GM18951 (cell line): ENCODE data around the gene TSPAN10.
"Not testable (repeated sequence)": the region's sequence is repeated elsewhere in the genome, so short reads cannot be mapped to it uniquely, and the experiment has no call there.

Experiments
- POLR2A ChIP-seq: IDR thresholded peaks from 4 replicates; pipeline ENCODE4 v1.6.1; 2011; ENCODE audit warnings: mild to moderate bottlenecking; ENCODE audit not compliant: insufficient read length, insufficient read depth; ENCODE audit errors: extremely low read depth
- in situ Hi-C: fragments of 300-500 bp; cut with MboI; formaldehyde crosslinking; loops from one replicate; pipeline ENCODE4 v1.12.0; 2022; ENCODE audit warnings: low sequenced_read_pairs, mixed read lengths, inconsistent platforms; ENCODE audit not compliant: unreplicated experiment

The TSPAN10 gene

DNA sequence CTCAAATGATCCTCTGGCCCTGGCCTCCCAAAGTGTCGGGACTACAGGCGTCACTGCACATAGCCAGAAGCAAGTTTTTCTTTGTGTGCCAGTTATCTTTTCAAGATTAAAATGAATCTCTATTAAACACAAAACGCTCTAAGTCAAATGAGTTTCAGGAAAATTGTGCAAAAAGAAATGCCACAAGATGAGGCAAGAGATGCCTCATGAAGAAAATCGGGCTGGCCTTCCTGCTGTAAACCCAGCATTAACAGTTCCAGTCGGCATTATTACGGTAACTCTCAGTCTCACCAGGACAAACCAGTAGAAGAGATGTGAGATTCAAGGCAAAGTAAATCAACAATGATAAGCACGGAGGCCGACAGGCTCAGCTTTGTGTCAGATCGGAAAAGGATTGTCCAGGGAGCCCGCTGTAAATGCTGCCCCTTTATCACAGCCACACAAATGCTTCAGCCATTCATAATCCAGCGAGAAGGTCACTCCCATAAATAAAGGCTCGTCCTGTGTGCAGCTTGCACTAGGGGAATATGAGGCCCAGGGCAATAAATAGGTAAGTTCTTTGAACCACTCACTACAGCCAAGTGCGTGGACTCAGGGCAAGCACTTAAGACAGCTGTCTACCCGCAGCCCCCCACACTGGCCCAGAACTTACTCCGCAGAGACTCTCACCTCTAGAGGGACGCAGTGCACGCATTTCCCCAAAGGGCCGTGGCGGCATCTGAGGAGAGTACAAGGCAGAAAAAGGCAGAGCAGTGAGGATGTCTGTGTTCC, 27.3 kb upstream of the TSPAN10 start:
- TF ChIP-seq POLR2A, result no peak
- in situ Hi-C loops, result no loop called here

DNA sequence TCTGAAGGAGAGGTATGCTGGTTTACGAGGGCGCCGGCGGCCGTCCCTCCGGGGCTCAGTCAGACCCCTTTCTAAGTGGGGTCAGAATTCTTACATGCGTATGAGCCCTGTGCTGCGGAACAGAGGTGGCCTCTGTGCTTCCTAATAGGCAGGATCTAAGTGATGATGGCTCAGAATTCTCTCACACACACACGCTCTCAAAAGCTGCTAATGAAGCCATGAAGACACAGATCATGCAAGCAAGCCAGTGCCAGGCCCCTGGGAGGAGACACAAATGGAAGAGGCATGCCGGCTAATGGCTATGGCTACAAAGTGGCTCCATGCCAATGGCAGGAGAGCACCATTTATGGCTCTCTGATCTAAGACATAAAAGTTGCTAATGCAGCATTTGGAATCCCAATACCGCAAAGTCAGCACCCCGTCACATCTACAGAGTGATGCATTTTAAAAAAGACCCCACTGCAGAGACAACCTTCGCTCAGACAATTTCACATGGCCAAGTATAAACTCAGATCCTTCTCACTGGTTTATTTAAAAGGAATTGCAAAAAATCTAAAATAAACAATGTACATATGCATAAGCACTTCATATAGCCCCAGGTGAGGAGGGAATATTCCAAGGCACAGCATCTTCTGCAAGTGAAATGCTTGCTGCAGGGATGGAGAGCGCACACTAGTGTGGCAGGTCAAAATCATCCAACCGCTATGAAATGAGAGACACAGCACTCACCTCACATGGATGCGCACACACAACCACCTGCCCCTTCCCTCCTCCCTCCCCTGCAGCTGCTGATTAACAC, 24.6 kb upstream of the TSPAN10 start:
- in situ Hi-C loops, result no loop called here

DNA sequence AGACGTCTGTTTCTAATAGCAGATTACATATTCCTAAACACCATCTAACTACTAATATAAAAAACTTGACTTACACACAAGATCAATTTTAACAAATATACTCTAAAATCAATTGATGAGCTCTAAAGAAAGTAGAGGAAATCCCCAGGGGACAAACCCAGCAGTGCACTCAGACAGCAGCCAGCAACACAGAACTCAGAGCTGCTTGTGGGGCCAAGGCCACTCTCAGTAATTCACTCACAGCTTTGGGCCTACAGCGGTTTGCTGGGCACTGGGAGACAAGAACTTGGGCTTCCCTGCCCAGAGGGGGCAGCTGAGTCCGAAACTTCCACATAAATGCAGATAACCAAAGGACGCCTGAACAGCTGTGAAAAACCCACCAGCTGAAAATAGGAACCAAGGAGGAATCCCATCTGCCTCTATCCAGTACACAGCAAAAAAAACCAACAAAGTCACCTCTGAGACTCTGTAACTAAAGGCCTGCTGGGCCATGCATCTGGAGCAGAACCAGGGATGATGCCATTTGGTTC, 21.5 kb upstream of the TSPAN10 start:
- TF ChIP-seq POLR2A, result no peak
- in situ Hi-C loops, result no loop called here

More for the DNA sequence above, 24.6 kb upstream of the TSPAN10 start:
- TF ChIP-seq POLR2A, result no peak

DNA sequence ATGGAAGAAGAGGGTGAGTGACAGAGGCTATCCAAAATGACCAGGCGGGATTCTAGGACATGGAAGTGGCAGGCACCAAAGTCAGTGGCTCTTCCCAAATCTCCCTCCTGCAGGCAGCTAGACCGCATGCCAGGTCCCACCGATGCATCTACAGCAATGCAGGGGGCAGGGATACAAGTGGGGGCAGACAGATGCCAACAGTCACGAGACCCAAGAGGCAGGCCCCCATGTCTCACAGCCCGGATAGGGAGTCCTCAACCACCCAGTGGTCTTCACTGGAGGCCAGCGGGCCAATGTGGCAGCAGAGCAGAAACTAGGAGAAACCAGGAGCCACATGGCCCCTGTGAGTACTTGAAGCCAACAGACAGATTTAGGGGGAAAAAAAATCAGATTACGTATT, 20.1 kb upstream of the TSPAN10 start:
- no peak for TF ChIP-seq POLR2A
- in situ Hi-C loops, result no loop called here

GRCh38 chr17:81618307-81618706, 18.7 kb upstream of the TSPAN10 start:
- in situ Hi-C loops, result not testable (repeated sequence)

DNA sequence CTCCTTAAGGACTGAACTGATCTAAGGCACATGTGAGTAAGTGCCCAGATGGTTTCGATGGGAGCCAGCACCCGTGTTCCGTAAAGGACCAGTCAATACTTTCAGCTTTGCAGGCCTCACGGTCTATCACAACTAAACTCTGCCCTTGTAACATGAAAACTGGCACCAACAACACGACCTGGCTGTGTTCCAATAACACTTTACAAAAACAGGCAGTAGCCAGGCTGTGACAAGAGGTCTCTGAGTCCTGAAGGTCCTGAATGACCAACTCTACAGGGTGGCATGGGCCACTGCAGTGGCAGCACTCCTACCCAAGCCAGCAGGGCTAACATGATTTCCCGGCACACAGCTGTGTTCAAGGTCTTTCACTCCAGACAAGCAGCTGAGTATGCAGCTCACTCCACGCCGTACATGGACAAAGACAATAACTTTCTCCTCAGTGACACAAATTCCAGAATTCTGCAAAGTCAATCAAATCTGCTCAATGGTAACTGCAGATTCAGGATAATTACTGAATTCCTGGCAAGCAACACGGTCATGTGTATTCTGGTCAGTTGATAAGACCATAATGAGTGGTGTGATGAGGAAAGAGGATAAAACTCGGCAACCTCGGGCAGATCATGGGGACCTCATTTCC, 15.4 kb upstream of the TSPAN10 start:
- in situ Hi-C loops, result no loop called here
- no peak for TF ChIP-seq POLR2A

DNA sequence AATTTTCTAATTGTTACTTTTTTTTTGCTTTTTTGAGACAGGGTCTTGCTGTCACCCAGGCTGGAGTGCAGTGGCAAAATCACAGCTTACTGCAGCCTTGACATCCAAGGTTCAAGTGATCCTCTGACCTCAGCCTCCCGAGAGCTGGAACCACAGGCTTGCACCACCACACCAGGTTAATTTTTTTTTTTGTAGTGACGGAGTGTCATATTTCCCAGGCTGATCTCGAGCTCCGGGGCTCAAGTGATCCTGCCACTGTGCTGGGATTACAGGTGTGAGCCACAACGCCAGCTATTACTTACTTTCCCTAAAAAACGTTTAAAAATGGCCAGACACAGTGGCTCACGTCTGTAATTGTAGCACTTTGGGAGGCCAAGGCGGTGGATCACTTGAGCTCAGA, 6.7 kb upstream of the TSPAN10 start:
- in situ Hi-C loops, result no loop called here
- TF ChIP-seq POLR2A, result no peak

DNA sequence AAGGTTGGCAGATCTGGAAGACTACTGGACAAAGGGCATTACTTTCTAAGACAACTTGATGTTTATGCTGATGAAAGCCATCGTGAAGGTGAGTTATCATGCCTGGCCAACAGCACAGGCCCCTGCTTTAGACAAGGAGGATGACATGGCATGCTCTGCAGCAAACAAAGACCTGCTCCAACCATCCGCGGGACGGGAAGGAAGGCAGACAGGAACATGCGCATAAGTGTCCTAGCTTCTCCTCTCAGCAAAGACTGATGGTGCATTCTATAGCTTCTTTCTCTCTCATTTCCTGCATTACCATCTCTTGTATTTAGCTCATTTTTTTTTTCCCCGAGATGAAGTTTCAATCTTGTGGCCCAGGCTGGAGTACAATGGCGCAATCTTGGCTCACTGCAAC, 5.5 kb upstream of the TSPAN10 start:
- in situ Hi-C loops, result no loop called here

DNA sequence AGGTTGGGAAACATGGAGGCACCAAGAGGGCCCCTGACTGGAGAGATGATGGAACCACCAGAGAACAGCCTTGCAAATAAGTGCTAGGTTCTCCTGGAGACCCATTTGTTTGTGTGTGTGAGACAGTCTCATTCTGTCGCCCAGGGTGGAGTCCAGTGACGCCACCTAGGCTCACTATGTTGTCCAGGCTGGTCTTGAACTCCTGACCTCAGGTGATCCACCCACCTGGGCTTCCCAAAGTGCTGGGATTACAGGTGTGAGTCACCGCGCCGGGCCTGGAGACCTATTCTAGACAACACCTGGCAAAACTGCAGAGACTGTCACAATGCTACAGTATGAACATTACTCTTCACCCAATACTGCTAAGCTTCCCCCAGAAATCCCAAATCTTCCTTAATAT, 1.6 kb upstream of the TSPAN10 start:
- no peak for TF ChIP-seq POLR2A
- in situ Hi-C loops, result no loop called here

More for the DNA sequence above, 5.5 kb upstream of the TSPAN10 start:
- TF ChIP-seq POLR2A, result no peak

DNA sequence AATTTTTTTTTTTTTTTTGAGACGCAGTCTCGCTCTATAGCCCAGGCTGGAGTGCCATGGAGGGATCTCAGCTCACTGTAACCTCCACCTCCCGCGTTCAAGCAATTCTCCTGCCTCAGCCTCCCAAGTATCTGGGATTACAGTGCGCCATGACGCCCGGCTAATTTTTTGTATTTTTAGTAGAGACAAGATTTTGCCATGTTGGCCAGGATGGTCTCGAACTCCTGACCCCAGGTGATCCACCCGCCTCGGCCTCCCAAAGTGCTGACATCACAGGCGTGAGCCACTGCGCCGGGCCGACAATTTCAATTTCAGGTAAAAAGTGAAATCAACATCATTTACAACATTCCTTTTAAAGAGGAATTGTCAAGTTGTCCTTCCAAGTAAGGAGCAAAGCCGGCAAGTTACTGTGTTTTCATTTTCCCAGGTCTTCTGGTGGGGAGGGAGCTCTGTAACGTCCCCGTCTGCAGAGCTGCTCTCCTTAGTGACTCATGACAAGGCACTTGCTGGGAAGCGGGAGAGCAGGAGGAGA, 957 bp upstream of the TSPAN10 start:
- no peak for TF ChIP-seq POLR2A
- in situ Hi-C loops, result no loop called here

GRCh38 chr17:81638683-81639082, 1.7 kb downstream of the TSPAN10 start:
- TF ChIP-seq POLR2A, result no peak
- in situ Hi-C loops, result no loop called here

DNA sequence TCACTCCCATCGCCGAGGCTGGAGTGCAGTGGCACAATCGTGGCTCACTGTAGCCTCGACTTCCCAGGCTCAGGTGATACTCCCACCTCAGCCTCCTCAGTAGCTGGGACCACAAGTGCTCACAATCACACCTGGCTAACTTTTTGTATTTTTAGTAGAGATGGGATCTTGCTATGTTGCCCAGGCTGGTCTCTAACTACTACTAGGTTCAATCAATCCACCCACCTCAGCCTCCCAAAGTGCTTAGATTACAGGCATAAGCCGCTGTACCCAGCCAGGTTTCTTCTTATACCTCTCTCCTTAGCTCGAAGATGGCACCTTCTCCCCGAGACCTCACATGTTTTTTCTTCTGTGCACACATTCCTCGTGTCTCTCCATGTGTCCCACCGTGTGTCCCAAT, 3.0 kb downstream of the TSPAN10 start:
- no peak for TF ChIP-seq POLR2A
- in situ Hi-C loops, result no loop called here

DNA sequence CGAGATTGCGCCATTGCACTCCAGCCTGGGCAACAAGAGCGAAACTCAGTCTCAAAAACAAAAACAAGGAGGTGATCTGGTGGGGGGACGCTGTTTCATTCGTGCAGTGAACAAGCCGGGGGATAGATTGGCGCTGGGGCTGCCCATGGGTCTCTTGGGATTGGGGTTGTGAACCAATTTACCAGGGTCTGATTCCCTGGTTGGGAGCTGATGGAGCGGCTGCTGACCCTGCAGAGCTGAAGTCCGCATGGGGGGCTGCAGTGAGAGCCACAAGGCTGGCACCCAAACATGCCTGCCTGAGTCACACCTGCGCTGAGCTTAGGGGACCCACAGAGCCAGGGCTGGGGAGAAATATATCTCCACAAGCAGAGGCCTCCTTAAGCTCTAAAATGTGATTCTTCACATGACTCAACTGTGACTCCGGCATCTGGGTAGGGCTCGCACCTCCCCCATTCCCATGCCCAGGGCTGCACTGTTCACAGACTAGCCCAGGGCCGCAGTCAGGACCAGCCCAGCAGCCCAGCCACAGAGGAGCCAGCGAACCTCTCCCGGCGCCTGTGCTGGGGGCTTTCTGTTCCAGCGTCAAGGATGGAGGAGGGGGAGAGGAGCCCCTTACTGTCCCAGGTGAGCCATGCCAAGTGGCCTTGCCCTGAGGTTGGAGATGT, 5.0 kb downstream of the TSPAN10 start:
- in situ Hi-C loops, result no loop called here
- TF ChIP-seq POLR2A, result no peak
